Transverse colon (tissue), 3 donors: Measurements from ENCODE around the gene VWCE.

Experiments used
- EP300 ChIP-seq: sonication (generic); formaldehyde crosslinking; IDR thresholded peaks from one replicate; pipeline ENCODE4 v1.6.1; 2017; ENCODE audit warnings: antibody characterized with exemption, low read depth
- POLR2A ChIP-seq: fragments of 450-650 bp; IDR thresholded peaks from one replicate; pipeline ENCODE4 v1.6.1; 2016; ENCODE audit warnings: antibody characterized with exemption, mild to moderate bottlenecking, moderate library complexity
- TF ChIP-seq, protein P1 (sequence below), 5 experiments: fragments of 200-600 bp in 3 of 5; fragments of 450-650 bp in 2 of 5; sonication (generic) in 3 of 5; IDR thresholded peaks; 1 replicate in 2 of 5; 2 replicates in 3 of 5; pipeline ENCODE4 v1.5.1; 2016 to 2017; ENCODE audit warnings: antibody characterized with exemption in 5 of 5, inconsistent platforms in 3 of 5, mild to moderate bottlenecking in 2 of 5, moderate library complexity in 1 of 5

DNA sequence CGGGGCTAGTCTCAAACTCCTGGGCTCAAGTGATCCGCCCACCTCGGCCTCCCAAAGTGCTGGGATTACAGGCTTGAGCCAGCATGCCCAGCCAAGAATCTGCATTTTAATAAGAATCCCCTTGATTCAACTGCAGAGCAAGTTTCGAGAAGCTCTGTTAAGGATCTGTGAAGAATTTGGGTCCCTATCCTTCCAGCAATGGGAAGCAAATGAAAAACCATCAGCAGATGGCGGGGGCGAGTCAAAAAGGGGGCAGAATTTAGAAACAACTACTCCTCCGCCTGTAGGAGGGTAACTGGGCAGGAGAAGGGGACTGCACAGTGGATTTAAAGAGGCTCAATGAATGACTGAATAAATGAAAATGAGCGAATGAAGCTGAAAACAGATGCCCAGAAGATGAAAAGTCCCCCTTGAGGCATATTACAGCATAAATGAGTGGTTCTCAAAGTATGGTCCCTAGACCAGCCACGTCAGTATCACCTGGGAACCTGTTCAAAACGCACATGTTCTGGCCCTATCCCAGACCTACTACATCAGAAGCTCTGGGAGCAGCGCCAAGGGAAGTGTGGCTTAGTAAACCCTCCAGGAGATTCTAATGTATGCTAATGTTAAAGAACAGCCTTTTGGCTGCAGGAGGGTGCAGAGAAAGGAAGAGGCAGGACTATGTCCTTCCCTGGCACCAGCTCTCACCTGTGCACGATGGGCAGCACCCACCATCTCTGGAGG is 15.0 kb downstream of the VWCE start:
- no peak for TF ChIP-seq POLR2A
- TF ChIP-seq, protein P1, sequence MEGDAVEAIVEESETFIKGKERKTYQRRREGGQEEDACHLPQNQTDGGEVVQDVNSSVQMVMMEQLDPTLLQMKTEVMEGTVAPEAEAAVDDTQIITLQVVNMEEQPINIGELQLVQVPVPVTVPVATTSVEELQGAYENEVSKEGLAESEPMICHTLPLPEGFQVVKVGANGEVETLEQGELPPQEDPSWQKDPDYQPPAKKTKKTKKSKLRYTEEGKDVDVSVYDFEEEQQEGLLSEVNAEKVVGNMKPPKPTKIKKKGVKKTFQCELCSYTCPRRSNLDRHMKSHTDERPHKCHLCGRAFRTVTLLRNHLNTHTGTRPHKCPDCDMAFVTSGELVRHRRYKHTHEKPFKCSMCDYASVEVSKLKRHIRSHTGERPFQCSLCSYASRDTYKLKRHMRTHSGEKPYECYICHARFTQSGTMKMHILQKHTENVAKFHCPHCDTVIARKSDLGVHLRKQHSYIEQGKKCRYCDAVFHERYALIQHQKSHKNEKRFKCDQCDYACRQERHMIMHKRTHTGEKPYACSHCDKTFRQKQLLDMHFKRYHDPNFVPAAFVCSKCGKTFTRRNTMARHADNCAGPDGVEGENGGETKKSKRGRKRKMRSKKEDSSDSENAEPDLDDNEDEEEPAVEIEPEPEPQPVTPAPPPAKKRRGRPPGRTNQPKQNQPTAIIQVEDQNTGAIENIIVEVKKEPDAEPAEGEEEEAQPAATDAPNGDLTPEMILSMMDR (IDR thresholded peaks at IDR 0.05) = no peak
- no peak for TF ChIP-seq EP300
